Measurements from ENCODE around the gene HOXB4. TPM values are rescaled to one million over a fixed set of nuclear protein-coding genes. Genes with fewer than 3 reads are reported as not detected.

HOXB4 gene
- total RNA-seq, 4 donors from 2014 or later = 0.67 to 1.2 (median 0.80) TPM

DNA sequence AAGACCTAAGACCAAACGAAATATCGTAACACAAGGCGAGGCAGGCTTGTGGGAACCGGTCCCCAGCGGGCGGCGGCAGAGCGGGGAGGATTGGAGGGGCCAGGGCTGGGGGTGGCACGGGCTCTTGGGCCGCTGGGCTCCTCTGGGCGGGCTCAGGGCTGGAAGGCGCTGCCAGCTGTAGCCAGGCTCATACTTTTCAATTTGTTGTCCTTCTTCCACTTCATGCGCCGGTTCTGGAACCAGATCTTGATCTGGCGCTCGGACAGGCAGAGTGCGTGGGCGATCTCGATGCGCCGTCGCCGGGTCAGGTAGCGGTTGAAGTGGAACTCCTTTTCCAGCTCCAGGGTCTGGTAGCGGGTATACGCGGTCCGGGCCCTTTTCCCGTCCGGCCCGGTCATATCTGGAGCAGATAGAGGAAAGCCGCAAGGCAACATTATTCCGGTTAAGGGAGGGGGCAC lies 13.9 kb upstream of the HOXB4 start:
- Histone ChIP-seq H3K4me1 (peaks cover 0 to 19% of the 10 kb centered on the region in 2 donors), H3K27ac (no peak overlapping the region), H3K9me3 (no peaks in the 10 kb centered on the region), H3K27me3 (peaks cover 55% of the 10 kb centered on the region), H3K4me3 (replicated peaks in 1 of 3) (no peak overlapping the region), H3K36me3 (no peaks in the 10 kb centered on the region)
- 17 to 44% methylated on average over 27 to 30 of the region's 33 CpGs for WGBS, 2 donors
- intact Hi-C loops (cut with DNase I) = loop anchor here (10.0 kb wide), 1 partner anchor 403 kb away; the partner anchor contains the start of gene IGF2BP1
- TF ChIP-seq POLR2A (IDR thresholded peaks at IDR 0.05) = no peak
- TF ChIP-seq, protein P1, sequence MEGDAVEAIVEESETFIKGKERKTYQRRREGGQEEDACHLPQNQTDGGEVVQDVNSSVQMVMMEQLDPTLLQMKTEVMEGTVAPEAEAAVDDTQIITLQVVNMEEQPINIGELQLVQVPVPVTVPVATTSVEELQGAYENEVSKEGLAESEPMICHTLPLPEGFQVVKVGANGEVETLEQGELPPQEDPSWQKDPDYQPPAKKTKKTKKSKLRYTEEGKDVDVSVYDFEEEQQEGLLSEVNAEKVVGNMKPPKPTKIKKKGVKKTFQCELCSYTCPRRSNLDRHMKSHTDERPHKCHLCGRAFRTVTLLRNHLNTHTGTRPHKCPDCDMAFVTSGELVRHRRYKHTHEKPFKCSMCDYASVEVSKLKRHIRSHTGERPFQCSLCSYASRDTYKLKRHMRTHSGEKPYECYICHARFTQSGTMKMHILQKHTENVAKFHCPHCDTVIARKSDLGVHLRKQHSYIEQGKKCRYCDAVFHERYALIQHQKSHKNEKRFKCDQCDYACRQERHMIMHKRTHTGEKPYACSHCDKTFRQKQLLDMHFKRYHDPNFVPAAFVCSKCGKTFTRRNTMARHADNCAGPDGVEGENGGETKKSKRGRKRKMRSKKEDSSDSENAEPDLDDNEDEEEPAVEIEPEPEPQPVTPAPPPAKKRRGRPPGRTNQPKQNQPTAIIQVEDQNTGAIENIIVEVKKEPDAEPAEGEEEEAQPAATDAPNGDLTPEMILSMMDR (IDR thresholded peaks at IDR 0.05) = no peak
- no peak for DNase-seq

DNA sequence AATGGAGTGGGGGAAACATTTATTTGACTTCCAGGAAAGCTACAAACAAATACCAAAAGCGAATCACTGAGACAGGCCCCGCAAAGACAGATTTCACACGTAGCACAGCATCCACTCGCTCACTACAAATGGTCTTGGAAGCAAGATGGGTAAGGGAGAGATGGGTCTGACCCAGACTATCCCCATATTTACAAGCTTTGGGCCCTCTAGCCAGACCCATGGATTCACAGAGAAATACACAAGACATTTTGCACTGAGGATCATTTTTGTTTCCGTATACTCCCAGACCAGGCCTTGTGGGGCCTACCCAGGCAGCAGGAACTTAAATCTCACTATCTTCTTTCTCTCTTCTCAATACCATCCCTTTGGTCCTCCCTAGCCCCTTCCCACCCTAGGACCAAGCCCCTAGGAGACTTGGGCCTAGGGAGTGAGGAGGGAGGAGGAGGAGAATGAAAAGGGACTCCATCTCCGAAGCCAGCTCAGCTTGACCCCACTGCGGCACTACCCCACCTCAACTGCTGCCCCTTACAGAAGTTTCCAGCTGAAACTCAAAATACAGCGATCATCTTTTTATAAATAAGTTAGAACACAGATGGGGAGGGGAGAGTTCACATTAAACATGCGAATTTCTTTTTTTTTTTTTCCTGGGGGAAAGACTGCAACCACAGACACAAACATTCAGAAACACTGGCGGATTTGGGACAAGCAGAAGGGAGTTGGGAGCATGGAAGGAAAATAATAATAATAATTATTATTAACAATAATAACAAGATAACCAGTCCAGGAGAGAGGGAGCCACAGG lies 13.3 kb upstream of the HOXB4 start:
- intact Hi-C loops (cut with DNase I) = loop anchor here (10.0 kb wide), 1 partner anchor 403 kb away; the partner anchor contains the start of gene IGF2BP1
- H3K4me3 ChIP-seq (replicated peaks in 1 of 3) = no peak overlapping the region
- WGBS, 2 donors = 86 to 87% methylated on average over 10 of the region's 10 CpGs
- no peaks in the 10 kb centered on the region for H3K36me3 ChIP-seq
- peaks cover 0 to 19% of the 10 kb centered on the region in 2 donors for H3K4me1 ChIP-seq
- no peak overlapping the region for H3K27ac ChIP-seq
- no peaks in the 10 kb centered on the region for H3K9me3 ChIP-seq
- TF ChIP-seq, protein P1 (IDR thresholded peaks at IDR 0.05) = no peak
- no peak for TF ChIP-seq POLR2A (IDR thresholded peaks at IDR 0.05)
- peaks cover 55% of the 10 kb centered on the region for H3K27me3 ChIP-seq
- no peak for DNase-seq

DNA sequence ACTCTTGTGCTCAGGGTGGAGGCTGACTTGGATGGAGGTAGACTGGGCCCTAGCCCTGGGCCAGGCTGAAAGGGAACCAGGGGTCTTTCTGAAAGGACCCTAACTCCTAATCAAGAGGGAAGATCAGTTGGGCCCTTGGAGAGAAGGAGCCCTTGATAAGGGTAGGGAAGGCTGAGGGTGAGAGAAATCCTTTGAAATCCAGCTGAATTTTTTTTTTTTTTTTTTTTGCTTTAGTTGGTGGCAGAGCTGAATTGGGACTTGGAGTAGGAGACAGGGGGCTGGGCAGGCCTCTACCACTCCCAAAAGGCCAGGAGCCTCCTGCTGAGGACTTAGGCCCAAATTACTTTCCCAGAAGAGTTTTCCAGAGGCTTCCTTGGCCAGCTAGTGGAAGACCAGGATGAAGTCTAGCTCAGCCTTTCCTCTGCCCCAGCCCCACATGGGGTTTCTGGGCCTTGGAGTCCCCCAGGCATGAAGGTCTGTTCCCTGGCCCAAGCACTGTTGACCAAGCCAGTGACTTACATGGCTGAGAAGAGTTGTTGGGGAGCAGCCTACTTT lies 12.5 kb upstream of the HOXB4 start:
- intact Hi-C loops (cut with DNase I) = loop anchor here (10.0 kb wide), 1 partner anchor 404 kb away; the partner anchor contains the start of gene IGF2BP1
- H3K9me3 ChIP-seq = no peaks in the 10 kb centered on the region
- no peak overlapping the region for H3K4me3 ChIP-seq (replicated peaks in 1 of 3)
- H3K27me3 ChIP-seq = peaks cover 55% of the 10 kb centered on the region
- TF ChIP-seq, protein P1 (IDR thresholded peaks at IDR 0.05) = no peak
- TF ChIP-seq POLR2A (IDR thresholded peaks at IDR 0.05) = no peak
- no peak for DNase-seq
- H3K36me3 ChIP-seq = no peaks in the 10 kb centered on the region
- H3K4me1 ChIP-seq = peaks cover 0 to 20% of the 10 kb centered on the region in 2 donors
- H3K27ac ChIP-seq = no peak overlapping the region

DNA sequence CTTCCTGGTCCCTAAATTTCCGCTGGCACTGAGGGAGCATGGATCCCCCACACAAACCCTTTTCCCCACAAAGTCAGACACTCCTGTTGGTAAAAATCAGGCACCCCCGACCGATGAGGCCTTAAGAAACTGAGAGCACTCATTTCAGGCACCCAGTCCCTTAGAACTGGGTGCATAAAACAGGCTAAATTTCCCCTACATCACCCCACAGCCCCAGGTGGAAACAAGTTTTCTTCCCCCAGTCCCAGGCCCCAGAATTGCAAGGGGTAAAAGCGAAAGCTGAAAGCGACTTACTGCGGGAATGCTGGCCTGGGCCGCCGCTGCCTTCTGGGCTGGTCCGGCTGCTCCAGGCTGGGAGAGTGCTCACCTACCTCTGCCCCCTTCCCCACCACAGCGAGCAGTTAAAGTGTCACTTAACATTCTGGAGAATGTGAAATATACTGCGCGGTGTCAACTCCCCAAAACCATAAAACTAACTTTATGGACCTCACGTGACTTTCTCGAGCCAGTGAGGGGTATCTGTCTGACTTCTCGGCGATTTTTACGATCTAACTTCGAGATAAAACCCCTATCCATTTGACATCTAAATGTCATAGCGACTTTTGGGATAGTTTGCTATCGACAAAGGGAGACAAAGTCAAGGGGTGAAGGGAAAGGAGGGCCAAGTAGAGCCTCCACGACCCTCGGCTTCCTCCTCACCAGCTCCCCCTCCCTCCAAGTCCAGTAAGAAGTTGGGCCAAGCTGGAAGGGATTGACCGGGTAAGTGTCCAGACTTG lies 11.9 kb upstream of the HOXB4 start, which contains the start of gene HOXB3:
Gene HOXB3, minus strand, starts transcription at position 411 of the 776 bp plus-strand sequence. CDS start 37,767 bp downstream, outside the sequence.
- DNase-seq = no peak
- peaks cover 0 to 26% of the 10 kb centered on the region in 2 donors for H3K4me1 ChIP-seq
- no peaks in the 10 kb centered on the region for H3K9me3 ChIP-seq
- WGBS, 2 donors = 51 to 69% methylated on average over 23 of the region's 23 CpGs
- no peak within 1 kb of the TSS for H3K4me3 ChIP-seq (replicated peaks in 1 of 3)
- TF ChIP-seq, protein P1 (IDR thresholded peaks at IDR 0.05) = no peak
- TF ChIP-seq POLR2A (IDR thresholded peaks at IDR 0.05) = no peak
- peaks cover 55% of the 10 kb centered on the region for H3K27me3 ChIP-seq
- intact Hi-C loops (cut with DNase I) = loop anchor here (10.0 kb wide), 1 partner anchor 405 kb away; the partner anchor contains the start of gene IGF2BP1
- no peaks in the 10 kb centered on the region for H3K36me3 ChIP-seq
- H3K27ac ChIP-seq = no peak within 1 kb of the TSS
